B cell (primary cell): ENCODE results near the gene CD300LG.

Experiments used
- EZH2 ChIP-seq: IDR thresholded peaks from 2 replicates; pipeline ENCODE4 v1.6.1; 2012; ENCODE audit warnings: borderline replicate concordance, low read depth, mild to moderate bottlenecking, moderate library complexity, low read length; ENCODE audit not compliant: insufficient read depth, poor library complexity, severe bottlenecking
- TF ChIP-seq, protein P1 (sequence below): fragments of 200-600 bp; IDR thresholded peaks from one replicate; pipeline ENCODE4 v1.8.0; 2022; ENCODE audit warnings: antibody characterized with exemption, mild to moderate bottlenecking

DNA sequence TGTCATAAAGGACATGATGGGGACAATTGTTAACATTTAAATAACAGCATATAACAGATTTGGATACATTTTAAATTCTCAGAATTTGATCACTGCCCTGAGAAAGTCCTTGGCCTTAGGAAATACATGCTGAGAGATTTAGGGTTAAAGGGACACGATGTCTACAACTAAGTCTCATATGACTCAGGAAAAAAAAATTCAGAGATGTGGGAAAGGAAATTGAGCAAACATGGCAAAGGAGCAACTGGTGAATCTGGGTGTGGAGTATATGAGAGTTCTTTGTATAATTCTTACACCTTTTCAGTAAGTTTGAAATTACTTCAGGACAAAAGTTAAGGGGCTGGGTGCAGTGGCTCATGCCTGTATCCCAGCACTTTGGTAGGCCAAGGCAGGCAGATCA, 32.3 kb upstream of the CD300LG start:
- TF ChIP-seq, protein P1, sequence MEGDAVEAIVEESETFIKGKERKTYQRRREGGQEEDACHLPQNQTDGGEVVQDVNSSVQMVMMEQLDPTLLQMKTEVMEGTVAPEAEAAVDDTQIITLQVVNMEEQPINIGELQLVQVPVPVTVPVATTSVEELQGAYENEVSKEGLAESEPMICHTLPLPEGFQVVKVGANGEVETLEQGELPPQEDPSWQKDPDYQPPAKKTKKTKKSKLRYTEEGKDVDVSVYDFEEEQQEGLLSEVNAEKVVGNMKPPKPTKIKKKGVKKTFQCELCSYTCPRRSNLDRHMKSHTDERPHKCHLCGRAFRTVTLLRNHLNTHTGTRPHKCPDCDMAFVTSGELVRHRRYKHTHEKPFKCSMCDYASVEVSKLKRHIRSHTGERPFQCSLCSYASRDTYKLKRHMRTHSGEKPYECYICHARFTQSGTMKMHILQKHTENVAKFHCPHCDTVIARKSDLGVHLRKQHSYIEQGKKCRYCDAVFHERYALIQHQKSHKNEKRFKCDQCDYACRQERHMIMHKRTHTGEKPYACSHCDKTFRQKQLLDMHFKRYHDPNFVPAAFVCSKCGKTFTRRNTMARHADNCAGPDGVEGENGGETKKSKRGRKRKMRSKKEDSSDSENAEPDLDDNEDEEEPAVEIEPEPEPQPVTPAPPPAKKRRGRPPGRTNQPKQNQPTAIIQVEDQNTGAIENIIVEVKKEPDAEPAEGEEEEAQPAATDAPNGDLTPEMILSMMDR, result no peak
- no peak for TF ChIP-seq EZH2
